GM12801 (cell line): ENCODE measurements around the gene ZBTB8A.

Source experiments
- TF ChIP-seq, protein P1 (sequence below): IDR thresholded peaks from one replicate; pipeline ENCODE4 v1.5.1; 2011; ENCODE audit warnings: control low read depth; ENCODE audit not compliant: insufficient read length; ENCODE audit errors: extremely low read depth

The ZBTB8A gene

DNA sequence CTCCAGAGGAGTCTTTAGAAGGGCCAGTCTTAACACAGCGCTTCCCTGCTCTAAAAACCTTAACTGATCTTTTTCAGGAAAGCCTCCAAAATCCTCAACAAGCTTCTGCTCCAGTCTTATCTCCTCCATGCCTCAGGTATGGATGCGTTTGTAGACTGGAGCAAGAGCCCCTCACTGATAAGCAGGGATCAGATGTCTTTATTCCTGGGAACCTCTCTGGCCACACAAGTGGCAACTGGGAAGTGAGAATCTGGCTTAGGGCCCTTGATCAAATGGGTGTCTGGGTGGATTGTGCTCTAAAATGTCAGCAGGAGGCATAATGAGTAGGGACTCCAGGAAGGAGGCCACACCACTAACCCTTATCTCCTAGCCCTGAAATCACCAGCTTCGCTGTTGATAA lies 1.4 kb downstream of the ZBTB8A start:
- TF ChIP-seq, protein P1, sequence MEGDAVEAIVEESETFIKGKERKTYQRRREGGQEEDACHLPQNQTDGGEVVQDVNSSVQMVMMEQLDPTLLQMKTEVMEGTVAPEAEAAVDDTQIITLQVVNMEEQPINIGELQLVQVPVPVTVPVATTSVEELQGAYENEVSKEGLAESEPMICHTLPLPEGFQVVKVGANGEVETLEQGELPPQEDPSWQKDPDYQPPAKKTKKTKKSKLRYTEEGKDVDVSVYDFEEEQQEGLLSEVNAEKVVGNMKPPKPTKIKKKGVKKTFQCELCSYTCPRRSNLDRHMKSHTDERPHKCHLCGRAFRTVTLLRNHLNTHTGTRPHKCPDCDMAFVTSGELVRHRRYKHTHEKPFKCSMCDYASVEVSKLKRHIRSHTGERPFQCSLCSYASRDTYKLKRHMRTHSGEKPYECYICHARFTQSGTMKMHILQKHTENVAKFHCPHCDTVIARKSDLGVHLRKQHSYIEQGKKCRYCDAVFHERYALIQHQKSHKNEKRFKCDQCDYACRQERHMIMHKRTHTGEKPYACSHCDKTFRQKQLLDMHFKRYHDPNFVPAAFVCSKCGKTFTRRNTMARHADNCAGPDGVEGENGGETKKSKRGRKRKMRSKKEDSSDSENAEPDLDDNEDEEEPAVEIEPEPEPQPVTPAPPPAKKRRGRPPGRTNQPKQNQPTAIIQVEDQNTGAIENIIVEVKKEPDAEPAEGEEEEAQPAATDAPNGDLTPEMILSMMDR = no peak

DNA sequence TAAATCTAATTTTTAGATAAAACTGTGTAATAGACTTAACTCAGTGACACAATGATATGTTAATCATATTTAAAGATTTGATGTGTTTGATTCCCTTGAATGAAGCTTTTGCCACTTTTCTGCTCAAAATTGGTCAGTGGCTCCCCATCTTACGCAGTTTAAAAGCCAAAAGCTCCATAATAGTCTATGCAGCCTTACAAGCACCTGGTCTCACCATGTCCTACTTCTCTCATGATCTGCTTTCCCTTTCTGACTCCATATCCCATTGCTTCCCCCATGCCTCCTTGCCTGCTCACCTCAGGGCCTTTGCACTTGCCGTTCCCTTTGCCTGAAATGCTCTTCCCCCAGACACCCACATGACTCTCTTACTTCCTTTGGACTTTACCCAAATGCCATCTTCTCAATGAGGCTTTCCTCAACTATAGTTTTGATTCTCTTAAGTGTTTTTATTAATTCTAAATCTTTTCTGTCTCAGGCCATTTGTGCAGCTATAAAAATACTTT lies 1.9 kb downstream of the ZBTB8A start:
- TF ChIP-seq, protein P1 = no peak

DNA sequence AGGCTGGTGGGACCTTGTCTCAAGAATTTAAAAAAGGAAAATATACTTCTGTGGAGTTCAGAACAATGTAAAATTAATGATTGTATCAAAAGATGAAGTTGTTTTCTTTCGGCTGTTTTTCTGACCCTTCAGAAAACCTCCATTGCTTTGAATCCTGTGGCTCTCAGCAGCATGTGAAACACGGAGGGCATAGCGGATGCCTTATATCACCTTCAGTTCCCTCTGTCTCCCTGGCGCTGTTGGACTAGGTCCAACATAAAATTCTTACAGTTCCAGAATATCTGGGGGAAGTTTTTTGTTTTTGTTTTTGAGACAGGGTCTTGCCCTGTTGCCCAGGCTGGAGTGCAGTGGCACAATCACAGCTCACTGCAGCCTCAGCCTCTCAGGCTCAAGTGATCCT lies 7.4 kb downstream of the ZBTB8A start:
- TF ChIP-seq, protein P1 = no peak

DNA sequence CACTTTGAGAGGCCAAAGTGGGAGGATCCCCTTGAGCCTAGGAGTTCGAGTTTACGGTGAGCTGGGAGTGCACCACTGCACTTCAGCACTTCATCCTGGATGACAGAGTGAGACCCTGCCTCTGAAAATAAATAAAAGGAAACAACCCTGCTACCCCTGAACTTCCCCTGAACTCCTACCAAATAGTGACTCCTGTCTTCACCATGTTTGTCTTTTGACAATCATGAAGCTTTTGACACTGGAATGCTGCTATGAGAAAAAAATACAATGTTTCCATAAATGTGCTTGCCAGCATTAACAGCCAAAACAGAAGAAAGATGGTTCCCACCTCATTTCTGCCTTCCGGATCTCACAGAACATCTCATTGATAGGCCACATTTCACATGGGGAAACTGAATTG lies 10.4 kb downstream of the ZBTB8A start:
- TF ChIP-seq, protein P1 = no peak

DNA sequence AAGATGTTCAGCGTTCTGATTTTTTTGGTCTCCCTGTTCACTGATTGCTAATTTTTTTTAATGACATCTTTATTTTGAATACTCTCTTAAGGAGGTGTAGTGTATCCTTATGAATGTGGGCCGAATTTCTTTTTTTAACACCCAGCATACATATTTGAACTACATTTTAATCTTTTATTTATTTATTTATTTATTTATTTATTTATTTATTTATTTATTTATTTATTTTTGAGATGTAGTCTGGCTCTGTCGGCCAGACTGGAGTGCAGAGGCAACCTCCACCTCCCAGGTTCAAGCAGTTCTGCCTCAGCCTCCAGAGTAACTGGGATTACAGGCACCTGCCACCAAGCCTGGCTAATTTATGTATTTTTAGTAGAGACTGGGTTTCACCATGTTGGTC lies 15.1 kb downstream of the ZBTB8A start:
- TF ChIP-seq, protein P1 = no peak

DNA sequence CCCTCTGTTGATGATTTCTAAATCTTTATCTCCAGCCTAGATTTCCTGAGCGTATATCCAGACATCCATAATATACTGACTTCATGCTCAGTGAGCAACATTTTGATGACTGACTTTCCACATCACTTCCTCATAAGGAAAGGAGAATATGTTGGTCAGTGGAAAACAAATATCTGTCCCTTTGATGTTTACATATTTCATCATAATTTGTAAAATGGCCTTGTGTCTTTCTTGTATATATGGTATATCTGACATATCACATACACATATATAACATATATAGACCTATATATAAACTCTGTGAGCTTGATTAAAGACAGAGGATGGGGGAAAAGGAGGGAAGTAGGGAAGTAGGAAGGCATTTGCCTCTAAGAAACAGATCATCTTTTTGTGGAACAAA lies 18.6 kb downstream of the ZBTB8A start:
- TF ChIP-seq, protein P1 = no peak

DNA sequence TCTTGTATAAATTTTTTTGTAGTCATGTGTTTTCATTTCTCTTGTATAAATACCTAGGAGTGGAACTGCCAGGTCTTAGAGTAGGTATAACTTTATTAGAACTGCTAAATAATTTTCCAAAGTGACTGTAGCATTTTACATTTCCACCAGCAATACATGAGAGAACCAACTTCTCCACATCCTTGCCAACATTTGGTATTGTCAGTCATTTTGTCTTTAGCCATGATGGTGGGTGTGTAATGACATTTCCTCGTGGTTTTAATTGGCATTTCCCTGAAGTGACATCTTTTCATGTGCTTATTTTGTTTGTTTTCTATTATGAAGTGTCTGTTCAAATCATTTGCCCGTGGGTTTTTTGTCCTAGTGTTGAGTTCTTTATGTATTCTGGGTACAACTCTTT lies 29.7 kb downstream of the ZBTB8A start:
- TF ChIP-seq, protein P1 = no peak

DNA sequence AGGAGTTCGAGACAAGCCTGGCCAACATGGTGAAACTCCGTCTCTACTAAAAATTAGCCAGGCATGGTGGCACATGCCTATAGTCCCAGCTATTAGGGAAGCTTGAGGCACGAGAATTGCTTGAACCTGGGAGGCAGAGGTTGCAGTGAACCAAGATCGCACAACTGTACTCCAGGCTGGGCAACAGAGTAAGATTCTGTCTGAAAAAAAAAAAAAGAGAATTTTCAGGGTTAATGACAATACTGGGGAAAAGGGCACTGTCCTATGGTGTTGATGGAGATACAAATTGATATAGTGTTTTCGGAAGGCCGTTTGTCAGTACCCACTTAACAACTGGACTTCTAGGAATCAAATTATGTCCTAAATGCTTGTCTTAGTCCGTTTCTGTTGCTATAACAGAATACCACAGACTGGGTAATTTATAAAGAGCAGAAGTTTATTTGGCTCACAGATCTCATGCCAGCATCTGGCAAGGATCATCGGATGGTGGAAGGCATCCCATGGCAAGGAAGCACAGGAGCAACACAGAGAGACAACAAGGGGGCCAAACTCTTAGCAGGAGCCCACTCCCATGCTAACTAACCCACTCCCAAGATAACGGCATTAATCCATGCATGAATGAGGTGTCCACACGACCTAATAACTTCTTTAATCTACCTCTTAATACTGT lies 41.3 kb downstream of the ZBTB8A start:
- TF ChIP-seq, protein P1 = no peak
